Spinal cord (tissue), 10 donors: ENCODE data around the gene CAPN13. TPM values are rescaled to one million over a fixed set of nuclear protein-coding genes. Genes with fewer than 3 reads are reported as not detected.

Source experiments
- DNase-seq, 6 donors: peaks; one replicate each; pipeline versions ENCODE4 v3.0.0 to v3.0.0-alpha.2; 2013 to 2015; ENCODE audit warnings: low spot score in 6 of 6, low read depth in 4 of 6
- H3K27ac ChIP-seq: one replicate; pipeline ENCODE4 v1.5.1; 2013; ENCODE audit warnings: low read depth, low read length, control low read depth
- H3K27me3 ChIP-seq: one replicate; pipeline ENCODE4 v1.6.1; 2013; ENCODE audit warnings: low read length; ENCODE audit not compliant: control insufficient read depth, insufficient read depth
- H3K36me3 ChIP-seq: one replicate; pipeline ENCODE4 v1.6.1; 2013; ENCODE audit warnings: low read length; ENCODE audit not compliant: control insufficient read depth, insufficient read depth
- H3K4me1 ChIP-seq: one replicate; pipeline ENCODE4 v1.6.1; 2013; ENCODE audit warnings: low read length; ENCODE audit not compliant: control insufficient read depth, insufficient read depth
- H3K4me3 ChIP-seq: one replicate; pipeline ENCODE4 v1.5.1; 2013; ENCODE audit warnings: low read depth, low read length, control low read depth
- H3K9me3 ChIP-seq: one replicate; pipeline ENCODE4 v1.6.1; 2013; ENCODE audit warnings: low read length; ENCODE audit not compliant: control insufficient read depth, insufficient read depth
- WGBS: methylation state at CpG from one replicate; pipeline ENCODE4 v1.1.5; 2013; ENCODE audit warnings: missing lambda C conversion rate; ENCODE audit not compliant: insufficient coverage; 5-methylcytosine and 5-hydroxymethylcytosine counted together
- polyA plus RNA-seq, 2 donors: library from polyadenylated mRNA; unstranded; fragments of 120-200 nt; gene quantifications; one replicate each; pipeline ENCODE4 v1.2.1, GENCODE V29; 2013; ENCODE audit not compliant: insufficient read length in 2 of 2
- total RNA-seq, 2 donors: library from RNA; depleted of rRNA in 1 of 2; stranded (reverse); fragments of 120-200 nt in 1 of 2; fragments of >200 nt in 1 of 2; gene quantifications; one replicate each; pipeline versions ENCODE4 v1.2.3 to v1.2.4, GENCODE V29; 2013 to 2014
- donor health status: healthy.

The CAPN13 gene
- total and polyA plus RNA-seq, 4 donors: 0.17 to 0.74 (median 0.42) TPM

- Histone ChIP-seq H3K4me1 (no peaks in the 10 kb centered on the region), H3K4me3 (no peak overlapping the region), H3K9me3 (peaks cover 3% of the 10 kb centered on the region), H3K27ac (no peak overlapping the region), H3K36me3 (no peaks in the 10 kb centered on the region), H3K27me3 (peaks cover 3% of the 10 kb centered on the region)
- WGBS: no CpG with 5 or more reads among the region's 12 CpGs
- no peak for DNase-seq
These were observed 29.4 kb downstream of the CAPN13 start for GRCh38 chr2:30777661-30778505.

GRCh38 chr2:30776831-30777635, 30.2 kb downstream of the CAPN13 start:
- peaks cover 3% of the 10 kb centered on the region for H3K9me3 ChIP-seq
- H3K4me3 ChIP-seq: no peak overlapping the region
- H3K4me1 ChIP-seq: no peaks in the 10 kb centered on the region
- H3K27me3 ChIP-seq: peaks cover 3% of the 10 kb centered on the region
- DNase-seq: no peak
- no peak overlapping the region for H3K27ac ChIP-seq
- WGBS: 86% methylated on average over 2 of the region's 9 CpGs
- H3K36me3 ChIP-seq: no peaks in the 10 kb centered on the region

DNA sequence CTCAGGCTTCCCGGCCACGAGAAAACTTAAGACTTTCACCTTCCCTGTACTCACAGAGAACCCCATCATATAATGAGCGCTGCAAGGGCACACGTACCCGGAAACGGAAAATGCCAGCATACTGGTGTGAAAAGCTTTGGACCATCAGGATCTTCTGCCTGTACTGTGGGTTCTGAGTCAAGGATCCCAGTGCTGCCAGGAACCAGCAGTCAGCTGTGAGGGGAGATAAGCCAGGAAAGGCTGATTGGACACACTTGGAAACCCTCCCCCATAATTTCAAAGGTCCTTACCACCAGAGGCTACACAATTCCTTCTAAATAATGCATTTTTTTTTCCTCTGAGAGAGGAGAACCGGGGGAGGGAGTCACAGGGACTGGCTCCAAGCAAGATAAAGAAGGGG, 31.4 kb downstream of the CAPN13 start:
- no peak for DNase-seq
- no peaks in the 10 kb centered on the region for H3K36me3 ChIP-seq
- no peak overlapping the region for H3K27ac ChIP-seq
- no peaks in the 10 kb centered on the region for H3K4me1 ChIP-seq
- H3K9me3 ChIP-seq: peaks cover 3% of the 10 kb centered on the region
- H3K27me3 ChIP-seq: peaks cover 3% of the 10 kb centered on the region
- WGBS: no CpG with 5 or more reads among the region's 7 CpGs
- H3K4me3 ChIP-seq: no peak overlapping the region

- H3K4me3 ChIP-seq: no peak overlapping the region
- H3K27me3 ChIP-seq: peaks cover 3% of the 10 kb centered on the region
- H3K9me3 ChIP-seq: no peaks in the 10 kb centered on the region
- H3K27ac ChIP-seq: no peak overlapping the region
- no peaks in the 10 kb centered on the region for H3K36me3 ChIP-seq
- peaks cover 3% of the 10 kb centered on the region for H3K4me1 ChIP-seq
- no peak for DNase-seq
- 86% methylated on average over 3 of the region's 3 CpGs for WGBS
These were observed 35.1 kb downstream of the CAPN13 start for GRCh38 chr2:30772021-30772705.

GRCh38 chr2:30770816-30771576, 36.2 kb downstream of the CAPN13 start:
- H3K4me1 ChIP-seq: peaks cover 3% of the 10 kb centered on the region
- H3K27me3 ChIP-seq: peaks cover 2% of the 10 kb centered on the region
- no peak overlapping the region for H3K4me3 ChIP-seq
- no peaks in the 10 kb centered on the region for H3K36me3 ChIP-seq
- peak in 3 of 6 donors; percentile 10 to 74 (median 17) for DNase-seq
- no peak overlapping the region for H3K27ac ChIP-seq
- H3K9me3 ChIP-seq: no peaks in the 10 kb centered on the region
- 72% methylated on average over 10 of the region's 11 CpGs for WGBS

DNA sequence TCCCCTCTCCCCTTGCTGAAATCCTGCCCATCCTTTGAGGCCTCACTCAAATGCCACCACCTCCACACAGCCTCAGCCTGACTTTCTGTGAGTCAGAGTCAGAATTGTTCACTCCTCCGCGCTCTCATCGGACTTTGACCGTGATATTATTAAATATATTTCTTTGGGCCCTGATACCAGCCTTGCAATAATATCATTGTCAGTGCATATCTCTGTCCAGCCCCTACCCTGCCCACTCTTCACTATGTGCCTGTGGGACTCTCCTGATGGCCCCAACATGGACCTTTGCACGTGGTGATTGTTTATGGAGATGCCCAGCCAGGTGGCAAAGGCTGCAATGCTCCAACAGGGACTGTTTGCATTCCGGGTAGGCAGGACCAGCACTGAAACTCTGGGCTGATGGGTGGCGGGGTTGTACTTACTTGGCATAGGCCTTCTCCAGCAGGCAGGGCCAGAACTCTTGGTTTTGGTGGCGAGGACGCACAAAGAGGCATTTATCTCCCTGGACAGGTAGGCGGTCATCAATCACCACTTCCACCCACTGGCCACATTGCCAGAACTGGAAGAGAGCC, 37.3 kb downstream of the CAPN13 start:
- 76% methylated on average over 4 of the region's 10 CpGs for WGBS
- no peak for DNase-seq
- Histone ChIP-seq H3K27ac (no peak overlapping the region), H3K4me1 (peaks cover 3% of the 10 kb centered on the region), H3K36me3 (no peaks in the 10 kb centered on the region), H3K9me3 (no peaks in the 10 kb centered on the region), H3K27me3 (no peaks in the 10 kb centered on the region), H3K4me3 (no peak overlapping the region)

GRCh38 chr2:30769481-30769780, 37.8 kb downstream of the CAPN13 start:
- H3K4me3 ChIP-seq: no peak overlapping the region
- no peaks in the 10 kb centered on the region for H3K9me3 ChIP-seq
- peak in 1 of 6 donors; percentile 78 for DNase-seq
- WGBS: no CpG with 5 or more reads among the region's 2 CpGs
- peaks cover 3% of the 10 kb centered on the region for H3K4me1 ChIP-seq
- no peaks in the 10 kb centered on the region for H3K27me3 ChIP-seq
- H3K27ac ChIP-seq: no peak overlapping the region
- H3K36me3 ChIP-seq: no peaks in the 10 kb centered on the region

DNA sequence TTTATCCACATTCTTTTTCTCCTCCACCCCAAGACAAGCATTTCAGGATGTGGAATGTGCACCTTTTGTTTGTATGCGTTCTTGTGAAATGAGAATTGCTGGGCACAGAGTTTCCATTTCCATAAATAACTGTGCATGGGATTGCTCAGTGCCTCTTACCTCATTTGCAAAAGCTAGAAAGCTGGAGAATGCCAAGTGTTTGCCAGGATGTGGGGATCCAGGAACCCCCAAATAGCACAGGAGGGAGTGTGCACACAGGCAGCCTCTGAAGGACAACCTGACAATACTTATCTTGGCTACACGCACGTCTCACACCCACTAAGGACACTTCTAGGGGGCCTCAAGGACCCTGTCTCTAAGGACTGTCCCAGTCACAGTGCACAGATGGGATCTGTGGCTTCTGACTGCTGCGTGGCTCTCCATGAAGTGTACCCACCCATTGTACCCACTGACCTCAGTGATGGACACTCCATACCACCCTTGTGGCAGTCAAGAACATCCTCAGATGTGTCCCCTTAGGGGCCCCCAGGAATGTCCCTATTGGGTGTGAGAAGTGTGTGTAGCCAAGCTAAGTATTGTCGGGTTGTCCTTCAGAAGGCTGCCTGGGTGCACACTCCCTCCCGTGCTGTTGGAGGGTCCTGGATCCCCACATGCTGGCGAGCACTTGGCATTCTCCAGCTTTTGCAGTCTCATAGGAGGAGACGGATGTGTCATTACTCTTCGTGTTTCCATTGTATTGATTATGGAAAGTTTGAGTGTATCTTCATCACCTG, 38.4 kb downstream of the CAPN13 start:
- peaks cover 3% of the 10 kb centered on the region for H3K4me1 ChIP-seq
- no peaks in the 10 kb centered on the region for H3K27me3 ChIP-seq
- no peak overlapping the region for H3K27ac ChIP-seq
- H3K4me3 ChIP-seq: no peak overlapping the region
- WGBS: 84% methylated on average over 4 of the region's 9 CpGs
- no peak for DNase-seq
- no peaks in the 10 kb centered on the region for H3K9me3 ChIP-seq
- H3K36me3 ChIP-seq: no peaks in the 10 kb centered on the region
